Stomach (tissue), 9 donors: ENCODE results near the gene ETV7. TPM values are rescaled to one million over a fixed set of nuclear protein-coding genes. Genes with fewer than 3 reads are reported as not detected.

ENCODE experiments used
- DNase-seq, 2 donors: peaks; one replicate each; pipeline versions ENCODE4 v3.0.0 to v3.0.0-alpha.2; 2013 to 2019
- H3K27ac ChIP-seq, 5 donors: fragments of 200-600 bp in 4 of 5; sonication (generic) in 4 of 5; one replicate each; pipeline ENCODE4 v1.5.1; 2013 to 2019; ENCODE audit warnings: mild to moderate bottlenecking in 1 of 5, moderate library complexity in 1 of 5
- H3K27me3 ChIP-seq, 3 donors: fragments of 200-600 bp; sonication (generic); one replicate each; pipeline ENCODE4 v1.5.1; 2017 to 2019; ENCODE audit warnings: mixed run types in 1 of 3
- H3K36me3 ChIP-seq, 4 donors: fragments of 200-600 bp; sonication (generic); 1 replicate in 3 of 4; 2 replicates in 1 of 4; pipeline ENCODE4 v1.5.1; 2016 to 2019
- H3K4me1 ChIP-seq, 4 donors: fragments of 200-600 bp; sonication (generic); one replicate each; pipeline ENCODE4 v1.5.1; 2016 to 2019
- H3K4me3 ChIP-seq, 4 donors: fragments of 200-600 bp; sonication (generic) in 3 of 4; one replicate each; pipeline ENCODE4 v1.5.1; 2016 to 2019; ENCODE audit warnings: mild to moderate bottlenecking in 1 of 4
- H3K9me3 ChIP-seq, 4 donors: fragments of 200-600 bp; sonication (generic); one replicate each; pipeline ENCODE4 v1.5.1; 2016 to 2019
- EP300 ChIP-seq: sonication (generic); formaldehyde crosslinking; IDR thresholded peaks from one replicate; pipeline ENCODE4 v1.6.1; 2017; ENCODE audit warnings: antibody characterized with exemption
- POLR2A ChIP-seq, 4 donors: fragments of 450-650 bp; IDR thresholded peaks; one replicate each; pipeline ENCODE4 v1.6.1; 2016; ENCODE audit warnings: antibody characterized with exemption in 4 of 4, control low read depth in 2 of 4, mild to moderate bottlenecking in 1 of 4, moderate library complexity in 1 of 4
- POLR2AphosphoS5 ChIP-seq, 3 donors: sonication (generic); formaldehyde crosslinking; IDR thresholded peaks; one replicate each; pipeline ENCODE4 v1.6.1; 2016; ENCODE audit warnings: antibody characterized with exemption in 3 of 3
- WGBS, 5 donors: extraction: QIAGEN DNeasy Blood & Tissue Kit in 3 of 5; methylation state at CpG; one replicate each; pipeline versions ENCODE4 v1.1.5 to v1.1.7; 2013 to 2018; 5-methylcytosine and 5-hydroxymethylcytosine counted together
- intact Hi-C: fragments of 100-400 bp; cut with DNase I; formaldehyde crosslinking; loops from one replicate; pipeline ENCODE4 v1.15.1; 2023; ENCODE audit warnings: low total_unique reads
- polyA plus RNA-seq, 3 donors: library from polyadenylated mRNA; stranded (reverse); fragments of 200-250 nt; gene quantifications; one replicate each; pipeline ENCODE4 v1.2.3, GENCODE V29; 2013
- total RNA-seq, 5 donors: library from RNA; depleted of rRNA; stranded (reverse); fragments of >200 nt; gene quantifications; one replicate each; pipeline versions ENCODE4 v1.1.0 to v1.2.3, GENCODE V29; 2014 to 2016
- TF ChIP-seq, protein P1 (sequence below), 7 experiments: fragments of 450-650 bp in 4 of 7; fragments of 200-600 bp in 3 of 7; sonication (generic) in 3 of 7; IDR thresholded peaks; one replicate each; pipeline ENCODE4 v1.5.1; 2016 to 2019; ENCODE audit warnings: antibody characterized with exemption in 7 of 7, control low read depth in 2 of 7, mild to moderate bottlenecking in 1 of 7
- donor health status: healthy with polysubstance abuse.
- donor health status: Bipolar disorder and iron deficiency.
- donor health status: healthy.

Gene ETV7
- total and polyA plus RNA-seq, 8 donors: 0.37 to 20.4 (median 4.8) TPM; not detected in 1

DNA sequence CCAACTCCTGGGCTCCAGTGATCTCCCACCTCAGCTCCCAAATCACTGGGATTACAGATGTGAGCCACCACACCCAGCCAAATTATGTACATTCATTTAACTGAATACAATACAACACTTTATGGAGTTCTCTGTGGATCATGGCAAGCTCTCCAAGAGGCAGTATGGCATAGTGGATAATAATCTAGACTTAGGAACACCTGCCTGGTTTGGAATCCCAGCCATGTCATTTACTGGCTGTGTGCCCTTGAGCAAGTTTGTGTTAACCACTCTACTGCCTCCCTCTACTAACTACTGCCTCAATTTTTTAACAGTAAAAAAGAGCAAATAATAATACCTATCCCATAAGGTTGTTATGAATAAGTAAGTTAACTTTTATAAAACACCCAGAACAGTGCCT, 1.9 kb upstream of the ETV7 start:
- H3K36me3 ChIP-seq: no peaks in the 10 kb centered on the region
- H3K4me1 ChIP-seq: peaks cover 0 to 26% (median 22%) of the 10 kb centered on the region in 4 donors
- H3K4me3 ChIP-seq: no peak overlapping the region
- intact Hi-C loops: no loop called here
- DNase-seq: no peak
- no peaks in the 10 kb centered on the region for H3K9me3 ChIP-seq
- H3K27me3 ChIP-seq: peaks cover 0 to 12% (median 0%) of the 10 kb centered on the region in 3 donors
- no peak overlapping the region for H3K27ac ChIP-seq
- no peak for TF ChIP-seq EP300
- TF ChIP-seq, protein P1, sequence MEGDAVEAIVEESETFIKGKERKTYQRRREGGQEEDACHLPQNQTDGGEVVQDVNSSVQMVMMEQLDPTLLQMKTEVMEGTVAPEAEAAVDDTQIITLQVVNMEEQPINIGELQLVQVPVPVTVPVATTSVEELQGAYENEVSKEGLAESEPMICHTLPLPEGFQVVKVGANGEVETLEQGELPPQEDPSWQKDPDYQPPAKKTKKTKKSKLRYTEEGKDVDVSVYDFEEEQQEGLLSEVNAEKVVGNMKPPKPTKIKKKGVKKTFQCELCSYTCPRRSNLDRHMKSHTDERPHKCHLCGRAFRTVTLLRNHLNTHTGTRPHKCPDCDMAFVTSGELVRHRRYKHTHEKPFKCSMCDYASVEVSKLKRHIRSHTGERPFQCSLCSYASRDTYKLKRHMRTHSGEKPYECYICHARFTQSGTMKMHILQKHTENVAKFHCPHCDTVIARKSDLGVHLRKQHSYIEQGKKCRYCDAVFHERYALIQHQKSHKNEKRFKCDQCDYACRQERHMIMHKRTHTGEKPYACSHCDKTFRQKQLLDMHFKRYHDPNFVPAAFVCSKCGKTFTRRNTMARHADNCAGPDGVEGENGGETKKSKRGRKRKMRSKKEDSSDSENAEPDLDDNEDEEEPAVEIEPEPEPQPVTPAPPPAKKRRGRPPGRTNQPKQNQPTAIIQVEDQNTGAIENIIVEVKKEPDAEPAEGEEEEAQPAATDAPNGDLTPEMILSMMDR (IDR thresholded peaks at IDR 0.05): no peak
- TF ChIP-seq POLR2AphosphoS5 (IDR thresholded peaks at IDR 0.05): no peak
- TF ChIP-seq POLR2A (IDR thresholded peaks at IDR 0.05): no peak

DNA sequence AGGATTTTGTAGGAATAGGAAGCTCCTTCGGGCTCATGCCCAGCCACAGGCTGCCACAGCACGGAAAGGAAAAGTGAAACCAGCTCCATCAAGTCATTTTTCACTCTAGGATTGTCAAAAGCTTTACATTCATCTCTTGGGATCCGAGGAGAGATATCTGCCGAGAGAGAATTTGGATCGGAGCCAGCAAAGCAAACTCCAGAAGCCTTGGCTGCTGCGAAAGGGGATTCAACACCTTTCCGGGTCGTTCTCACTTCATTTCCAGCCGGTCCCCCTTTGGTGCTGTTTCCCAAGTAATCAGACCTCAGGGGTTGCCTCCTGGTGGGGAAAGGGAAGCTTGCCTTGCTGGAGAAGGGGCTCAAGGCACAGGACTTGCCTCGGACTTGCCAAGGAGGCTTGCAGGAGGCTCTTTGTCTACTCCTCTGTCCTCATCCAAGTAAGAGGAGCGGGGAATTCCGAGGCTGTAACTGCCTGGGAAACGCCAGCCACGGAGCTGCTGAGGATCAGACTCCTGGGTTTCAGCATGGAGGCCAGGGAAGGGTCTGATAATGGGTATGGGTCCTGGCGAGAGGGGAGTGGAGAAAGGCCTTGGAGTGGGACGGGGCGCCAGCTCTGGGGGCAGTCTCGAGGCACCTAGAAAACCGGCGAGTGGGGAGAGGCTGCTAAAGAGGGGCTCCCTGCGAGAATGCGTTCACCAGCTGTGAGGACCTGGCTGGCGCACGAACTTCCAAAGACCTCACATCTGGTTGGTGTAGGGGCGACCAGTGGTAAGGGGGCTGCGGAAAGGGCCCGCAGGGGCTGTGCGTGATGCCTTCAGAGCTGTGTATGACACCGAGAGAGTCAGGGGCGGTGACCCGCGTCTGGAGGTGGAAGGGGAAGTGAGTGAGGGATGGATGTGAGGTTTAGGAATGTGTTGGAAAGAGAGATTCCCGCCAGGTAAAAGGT, 702 bp downstream of the ETV7 start:
- Histone ChIP-seq H3K27ac (peak overlapping the region; percentile 9 to 77 (median 67)), H3K27me3 (peaks cover 0 to 12% (median 0%) of the 10 kb centered on the region in 3 donors), H3K4me1 (peaks cover 0 to 26% (median 22%) of the 10 kb centered on the region in 4 donors), H3K36me3 (no peaks in the 10 kb centered on the region), H3K9me3 (no peaks in the 10 kb centered on the region), H3K4me3 (peak overlapping the region; percentile 55 to 86 (median 70))
- TF ChIP-seq POLR2AphosphoS5 (IDR thresholded peaks at IDR 0.05) (peak in 1 of 3 donors; percentile 6), EP300 (no peak)
- DNase-seq: peak; percentile 43 to 77
- WGBS, 5 donors: 1 to 2% (median 1%) methylated on average over 29 to 33 of the region's 33 CpGs
- intact Hi-C loops: no loop called here

DNA sequence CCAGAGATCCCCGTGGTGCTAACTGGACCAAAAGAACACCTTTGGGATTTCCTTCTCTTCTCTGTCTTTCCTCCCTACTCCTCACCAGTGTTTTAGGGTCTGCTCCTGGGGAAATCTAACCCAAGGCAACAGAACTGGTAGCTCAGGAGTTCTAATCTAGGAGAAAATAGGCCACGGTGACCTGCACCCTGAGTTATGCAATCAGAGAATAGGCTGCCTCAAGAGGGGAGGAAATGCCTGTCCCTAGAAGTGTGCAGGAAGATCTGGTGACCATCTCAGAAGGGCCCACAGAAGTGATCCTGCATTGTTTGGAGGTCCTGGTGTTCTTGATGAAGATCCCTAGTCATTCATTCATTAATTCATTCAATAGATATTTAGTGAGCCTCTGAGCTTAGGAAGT, 3.4 kb downstream of the ETV7 start:
- Histone ChIP-seq H3K36me3 (no peaks in the 10 kb centered on the region), H3K4me1 (peaks cover 0 to 26% (median 22%) of the 10 kb centered on the region in 4 donors), H3K9me3 (no peaks in the 10 kb centered on the region), H3K27ac (no peak overlapping the region), H3K4me3 (no peak overlapping the region), H3K27me3 (peaks cover 0 to 12% (median 0%) of the 10 kb centered on the region in 3 donors)
- TF ChIP-seq POLR2A (IDR thresholded peaks at IDR 0.05): no peak
- no peak for TF ChIP-seq POLR2AphosphoS5 (IDR thresholded peaks at IDR 0.05)
- TF ChIP-seq, protein P1 (IDR thresholded peaks at IDR 0.05): no peak
- no peak for TF ChIP-seq EP300
- 68 to 77% (median 75%) methylated on average over 2 of the region's 2 CpGs for WGBS, 5 donors
- intact Hi-C loops: no loop called here
- no peak for DNase-seq

DNA sequence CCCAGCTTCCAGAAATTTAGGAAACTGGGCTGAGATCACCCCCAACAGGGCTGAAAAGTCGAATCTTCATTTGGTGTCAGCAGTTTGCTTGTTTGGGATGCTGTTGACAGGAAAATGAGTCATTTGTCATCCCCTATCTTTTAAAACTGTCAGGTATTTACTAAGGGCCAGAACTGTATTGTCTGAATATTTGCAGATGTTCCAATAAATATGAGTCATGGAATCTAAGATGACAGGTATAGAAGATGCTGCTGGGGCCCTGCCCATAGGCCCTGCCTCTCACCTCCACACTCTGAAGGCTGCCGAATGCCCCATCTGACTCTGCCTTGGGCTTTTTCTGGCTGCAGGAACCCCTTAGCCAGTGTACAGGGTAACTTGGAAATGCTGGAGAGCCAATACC, 3.9 kb downstream of the ETV7 start:
- TF ChIP-seq EP300 (no peak), POLR2A (IDR thresholded peaks at IDR 0.05) (no peak), POLR2AphosphoS5 (IDR thresholded peaks at IDR 0.05) (no peak)
- TF ChIP-seq, protein P1 (IDR thresholded peaks at IDR 0.05): no peak
- DNase-seq: no peak
- H3K27me3 ChIP-seq: peaks cover 0 to 12% (median 0%) of the 10 kb centered on the region in 3 donors
- no peak overlapping the region for H3K27ac ChIP-seq
- H3K36me3 ChIP-seq: no peaks in the 10 kb centered on the region
- intact Hi-C loops: no loop called here
- H3K9me3 ChIP-seq: no peaks in the 10 kb centered on the region
- 65 to 86% (median 84%) methylated on average over 2 of the region's 2 CpGs for WGBS, 5 donors
- no peak overlapping the region for H3K4me3 ChIP-seq
- peaks cover 0 to 26% (median 22%) of the 10 kb centered on the region in 4 donors for H3K4me1 ChIP-seq
